ENCODE data around the gene KCNN3. TPM values are rescaled to one million over a fixed set of nuclear protein-coding genes. Genes with fewer than 3 reads are reported as not detected.

The KCNN3 gene
- polyA plus RNA-seq, 12 donors: 5.8 to 12.8 (median 9.5) TPM; not detected in 1

GRCh38 chr1:154730259-154730658 is 139.8 kb downstream of the KCNN3 start:
- no peak for DNase-seq

GRCh38 chr1:154729577-154729976 is 140.5 kb downstream of the KCNN3 start:
- no peak for DNase-seq

- no peak for DNase-seq
These were observed 141.0 kb downstream of the KCNN3 start for GRCh38 chr1:154729031-154729442.

GRCh38 chr1:154726896-154727753 is 143.0 kb downstream of the KCNN3 start:
- DNase-seq: no peak

- DNase-seq: no peak
These were observed 143.6 kb downstream of the KCNN3 start for GRCh38 chr1:154726443-154726842.

GRCh38 chr1:154725865-154726264 is 144.2 kb downstream of the KCNN3 start:
- no peak for DNase-seq

GRCh38 chr1:154720328-154721297 is 149.5 kb downstream of the KCNN3 start:
- no peak for DNase-seq

GRCh38 chr1:154719586-154720327 is 150.3 kb downstream of the KCNN3 start:
- DNase-seq: no peak

GRCh38 chr1:154718566-154718965 is 151.5 kb downstream of the KCNN3 start:
- DNase-seq: no peak

- DNase-seq: no peak
These were observed 152.6 kb downstream of the KCNN3 start for GRCh38 chr1:154717528-154717924.

- no peak for DNase-seq
These were observed 153.2 kb downstream of the KCNN3 start for GRCh38 chr1:154716614-154717527.

- DNase-seq: no peak
These were observed 154.1 kb downstream of the KCNN3 start for GRCh38 chr1:154716011-154716410.

- DNase-seq: no peak
These were observed 154.7 kb downstream of the KCNN3 start for GRCh38 chr1:154715385-154715784.

GRCh38 chr1:154714638-154715037 is 155.4 kb downstream of the KCNN3 start:
- no peak for DNase-seq

GRCh38 chr1:154714052-154714623 is 155.9 kb downstream of the KCNN3 start:
- no peak for DNase-seq

GRCh38 chr1:154713005-154713404 is 157.1 kb downstream of the KCNN3 start:
- DNase-seq: no peak

- no peak for DNase-seq
These were observed 157.8 kb downstream of the KCNN3 start for GRCh38 chr1:154712166-154712810.

- no peak for DNase-seq
These were observed 158.7 kb downstream of the KCNN3 start for GRCh38 chr1:154711416-154711815.

GRCh38 chr1:154710106-154710505 is 160.0 kb downstream of the KCNN3 start:
- no peak for DNase-seq

All from muscle of arm (tissue), 12 donors.